Prostate gland (tissue), 2 donors: ENCODE data around the gene HNRNPA1L2. TPM values are rescaled to one million over a fixed set of nuclear protein-coding genes. Genes with fewer than 3 reads are reported as not detected.
"Not testable (repeated sequence)": the region's sequence is repeated elsewhere in the genome, so short reads cannot be mapped to it uniquely, and the experiment has no call there.

Experiments used
- DNase-seq: peaks from one replicate; pipeline ENCODE4 v3.0.0-alpha.2; 2019; ENCODE audit warnings: low spot score
- H3K27ac ChIP-seq, 2 donors: fragments of 200-600 bp; sonication (generic); 2 replicates each; pipeline ENCODE4 v1.5.1; 2017 to 2019
- H3K27me3 ChIP-seq: fragments of 200-600 bp; sonication (generic); replicated peaks from 2 replicates; pipeline ENCODE4 v1.5.1; 2019; ENCODE audit not compliant: insufficient read depth
- H3K36me3 ChIP-seq, 2 donors: fragments of 200-600 bp; sonication (generic); 1 replicate in 1 of 2; 2 replicates in 1 of 2; pipeline versions ENCODE4 v1.5.1 to v1.8.1; 2017 to 2019
- H3K4me1 ChIP-seq: fragments of 200-600 bp; sonication (generic); replicated peaks from 2 replicates; pipeline ENCODE4 v1.5.1; 2019
- H3K4me3 ChIP-seq, 2 donors: fragments of 200-600 bp; sonication (generic); 2 replicates each; pipeline ENCODE4 v1.5.1; 2017 to 2019
- H3K9me3 ChIP-seq: fragments of 200-600 bp; sonication (generic); 2 replicates; pipeline ENCODE4 v1.5.1; 2017
- CTCF ChIP-seq, 4 experiments: fragments of 200-600 bp in 2 of 4; fragments of 450-650 bp in 2 of 4; sonication (generic) in 2 of 4; IDR thresholded peaks; 1 replicate in 3 of 4; 2 replicates in 1 of 4; pipeline ENCODE4 v1.5.1; 2016 to 2019; ENCODE audit warnings: antibody characterized with exemption in 4 of 4, mild to moderate bottlenecking in 2 of 4, moderate library complexity in 2 of 4
- POLR2A ChIP-seq: fragments of 450-650 bp; IDR thresholded peaks from one replicate; pipeline ENCODE4 v1.6.1; 2016; ENCODE audit warnings: antibody characterized with exemption, mild to moderate bottlenecking
- POLR2AphosphoS5 ChIP-seq: sonication (generic); formaldehyde crosslinking; IDR thresholded peaks from one replicate; pipeline ENCODE4 v1.6.1; 2017; ENCODE audit warnings: antibody characterized with exemption
- WGBS: methylation state at CpG from one replicate; pipeline ENCODE4 v1.1.5; 2018; 5-methylcytosine and 5-hydroxymethylcytosine counted together
- intact Hi-C: fragments of 100-400 bp; cut with DNase I; formaldehyde crosslinking; loops from one replicate; pipeline ENCODE4 v1.14.2; 2022
- total RNA-seq, 2 donors: library from RNA; depleted of rRNA; stranded (reverse); fragments of >200 nt; gene quantifications; one replicate each; pipeline ENCODE4 v1.1.0, GENCODE V29; 2016

HNRNPA1L2 gene
- total RNA-seq, result 1 to 10 TPM; 5.0 to 5.5 TPM

- Histone ChIP-seq H3K9me3 (no peaks in the 10 kb centered on the region), H3K4me1 (no peaks in the 10 kb centered on the region), H3K27ac (no peak within 1 kb of the TSS), H3K36me3 (no peaks in the 10 kb centered on the region), H3K4me3 (no peak within 1 kb of the TSS), H3K27me3 (no peaks in the 10 kb centered on the region)
- TF ChIP-seq POLR2A, result no peak
- no peak for TF ChIP-seq CTCF (IDR thresholded peaks at IDR 0.05)
- no peak for TF ChIP-seq POLR2AphosphoS5
- intact Hi-C loops, result no loop called here
- no peak for DNase-seq
- WGBS, result 96% methylated on average over 7 of the region's 7 CpGs
These were observed at the start of gene HNRNPA1L2 for GRCh38 chr13:52642131-52642530. TSS of gene HNRNPA1L2 (plus strand) at chr13:52642431. CDS start at chr13:52642493, 62 bp downstream.

- H3K4me3 ChIP-seq, H3K27me3 ChIP-seq, H3K27ac ChIP-seq, H3K4me1 ChIP-seq, DNase-seq, H3K9me3 ChIP-seq, H3K36me3 ChIP-seq: not testable (repeated sequence)
- intact Hi-C loops, result loop anchor here (10.0 kb wide), 1 partner anchor 62 kb away; the partner anchor contains the start of gene SUGT1
- WGBS, result 95% methylated on average over 3 of the region's 3 CpGs
These were observed 49.1 kb upstream of the HNRNPA1L2 start for GRCh38 chr13:52593175-52593574.

- H3K27me3 ChIP-seq, H3K36me3 ChIP-seq, DNase-seq, H3K4me3 ChIP-seq, H3K9me3 ChIP-seq, H3K27ac ChIP-seq, H3K4me1 ChIP-seq: not testable (repeated sequence)
- intact Hi-C loops, result loop anchor here (10.0 kb wide), 1 partner anchor 61 kb away; the partner anchor contains the start of gene SUGT1
- WGBS, result 91% methylated on average over 3 of the region's 3 CpGs
These were observed 48.4 kb upstream of the HNRNPA1L2 start for GRCh38 chr13:52593812-52594211.

GRCh38 chr13:52594295-52594694, 47.9 kb upstream of the HNRNPA1L2 start:
- H3K4me3 ChIP-seq, H3K4me1 ChIP-seq, H3K27me3 ChIP-seq, H3K9me3 ChIP-seq, H3K36me3 ChIP-seq, H3K27ac ChIP-seq, DNase-seq: not testable (repeated sequence)
- WGBS, result 88% methylated on average over 7 of the region's 7 CpGs
- intact Hi-C loops, result loop anchor here (10.0 kb wide), 1 partner anchor 61 kb away; the partner anchor contains the start of gene SUGT1

- no peaks in the 10 kb centered on the region for H3K36me3 ChIP-seq
- H3K27ac ChIP-seq, result no peak overlapping the region
- peaks cover 4% of the 10 kb centered on the region for H3K4me1 ChIP-seq
- TF ChIP-seq CTCF (IDR thresholded peaks at IDR 0.05), result no peak
- TF ChIP-seq POLR2A, result no peak
- no peak for TF ChIP-seq POLR2AphosphoS5
- no peaks in the 10 kb centered on the region for H3K27me3 ChIP-seq
- H3K9me3 ChIP-seq, result no peaks in the 10 kb centered on the region
- intact Hi-C loops, result loop anchor here (10.0 kb wide), 1 partner anchor 57 kb away; the partner anchor contains the start of gene SUGT1
- no peak for DNase-seq
- H3K4me3 ChIP-seq, result no peak overlapping the region
- 97% methylated on average over 4 of the region's 4 CpGs for WGBS
These were observed 44.6 kb upstream of the HNRNPA1L2 start for GRCh38 chr13:52597676-52598075.

GRCh38 chr13:52599037-52599847, 43.0 kb upstream of the HNRNPA1L2 start:
- intact Hi-C loops, result loop anchor here (10.0 kb wide), 1 partner anchor 56 kb away; the partner anchor contains the start of gene SUGT1
- no peaks in the 10 kb centered on the region for H3K9me3 ChIP-seq
- H3K36me3 ChIP-seq, result no peaks in the 10 kb centered on the region
- H3K27ac ChIP-seq, result peak overlapping the region; percentile 83 to 84
- TF ChIP-seq POLR2AphosphoS5 (peak; percentile 62), CTCF (IDR thresholded peaks at IDR 0.05) (no peak), POLR2A (no peak)
- H3K4me1 ChIP-seq, result peaks cover 4% of the 10 kb centered on the region
- WGBS, result 3% methylated on average over 13 of the region's 13 CpGs
- H3K27me3 ChIP-seq, result no peaks in the 10 kb centered on the region
- DNase-seq, result peak; percentile 70
- peak overlapping the region; percentile 53 to 65 for H3K4me3 ChIP-seq
